HepG2 (cell line): ENCODE measurements around the gene PDIA4. TPM values are rescaled to one million over a fixed set of nuclear protein-coding genes. Genes with fewer than 3 reads are reported as not detected.

Experiments used
- ATAC-seq: fragments of 200-7000 bp; cut with Tn5 transposase; 3 replicates; pipeline ENCODE4 v1.9.1; 2020; ENCODE audit warnings: mild to moderate bottlenecking, moderate library complexity
- BruUV-seq: library from RNA; stranded (reverse); fragments of 400-500 nt; replicated peaks from 2 replicates; lab custom pipeline; 2021; lab: Mats Ljungman, UMichigan
- CTCF ChIA-PET: fragments of 300-600 bp; formaldehyde crosslinking; extraction: SDS; loops from one replicate; lab custom pipeline; 2021; ENCODE audit warnings: low total read pairs, inconsistent platforms, low intra/inter-chr PET ratio; lab: Yijun Ruan, JAX
- POLR2A ChIA-PET: fragments of 350-600 bp; sonication (Branson Sonifier 250); formaldehyde crosslinking; loops from one replicate; lab custom pipeline; 2020; ENCODE audit warnings: antibody characterized with exemption, inconsistent platforms; lab: Yijun Ruan, JAX
- DNase-seq: peaks from one replicate; pipeline ENCODE4 v3.0.0-alpha.2; 2015; ENCODE audit warnings: low spot score
- FAIRE-seq: peaks from 3 replicates; lab custom pipeline; 2011; peaks lifted over from hg19 to GRCh38; lab: Jason Lieb, UNC
- H2AFZ ChIP-seq: one replicate; pipeline ENCODE4 v1.6.1; 2011; ENCODE audit warnings: low read length, inconsistent platforms
- H3K27ac ChIP-seq: fragments of 300-600 bp; 3 replicates; pipeline ENCODE4 v1.8.0; 2011; ENCODE audit warnings: mixed run types, mild to moderate bottlenecking, mixed read lengths, low read length, inconsistent platforms; ENCODE audit not compliant: insufficient read depth; ENCODE audit errors: extremely low read length
- H3K27me3 ChIP-seq, 2 experiments: fragments of 200-600 bp in 1 of 2; 2 replicates in 1 of 2; 3 replicates in 1 of 2; pipeline versions ENCODE4 v1.6.0 to v1.8.0; 2011; ENCODE audit warnings: low read length in 2 of 2, mild to moderate bottlenecking in 2 of 2, moderate library complexity in 2 of 2, inconsistent platforms in 1 of 2; ENCODE audit not compliant: insufficient read depth in 2 of 2, control insufficient read depth in 1 of 2
- H3K36me3 ChIP-seq, 2 experiments: fragments of 200-600 bp in 1 of 2; replicated peaks in 1 of 2; 2 replicates in 1 of 2; 3 replicates in 1 of 2; pipeline versions ENCODE4 v1.5.1 to v1.8.0; 2011; ENCODE audit warnings: low read length in 2 of 2, inconsistent platforms in 1 of 2; ENCODE audit not compliant: insufficient read depth in 2 of 2, control insufficient read depth in 1 of 2
- H3K4me1 ChIP-seq: 2 replicates; pipeline ENCODE4 v1.5.1; 2012; ENCODE audit warnings: low read length, inconsistent platforms; ENCODE audit not compliant: insufficient read depth
- H3K4me2 ChIP-seq: 2 replicates; pipeline ENCODE4 v1.6.0; 2011; ENCODE audit warnings: low read depth, low read length, inconsistent platforms
- H3K4me3 ChIP-seq, 3 experiments: fragments of 200-600 bp in 1 of 3; sonication (generic), shearing (Covaris generic) in 1 of 3; replicated peaks in 1 of 3; 2 replicates each; pipeline ENCODE4 v1.5.1; 2011 to 2016; ENCODE audit warnings: low read length in 3 of 3, inconsistent platforms in 2 of 3, low read depth in 2 of 3, mild to moderate bottlenecking in 2 of 3, control low read depth in 1 of 3, mixed read lengths in 1 of 3; ENCODE audit not compliant: insufficient read depth in 1 of 3
- H3K79me2 ChIP-seq: one replicate; pipeline ENCODE4 v1.6.1; 2011; ENCODE audit warnings: low read length, inconsistent platforms; ENCODE audit not compliant: insufficient read depth
- H3K9ac ChIP-seq: 2 replicates; pipeline ENCODE4 v1.6.0; 2011; ENCODE audit warnings: mild to moderate bottlenecking, low read depth, low read length, inconsistent platforms; ENCODE audit not compliant: insufficient read depth
- H3K9me3 ChIP-seq: 2 replicates; pipeline ENCODE4 v1.5.1; 2012; ENCODE audit warnings: mild to moderate bottlenecking, low read length
- H4K20me1 ChIP-seq: 2 replicates; pipeline ENCODE4 v1.6.0; 2011; ENCODE audit warnings: inconsistent platforms, mild to moderate bottlenecking, low read length, moderate library complexity; ENCODE audit not compliant: insufficient read depth
- AKAP8 ChIP-seq: sonication (generic); formaldehyde crosslinking; IDR thresholded peaks from 2 replicates; pipeline ENCODE4 v1.5.1; 2020; ENCODE audit warnings: mild to moderate bottlenecking, missing genetic modification reagents
- GATA4 ChIP-seq: sonication (generic); IDR thresholded peaks from 2 replicates; pipeline ENCODE4 v1.6.1; 2016; ENCODE audit warnings: antibody characterized with exemption, low read depth, borderline replicate concordance
- IRX3 ChIP-seq: sonication (generic); formaldehyde crosslinking; IDR thresholded peaks from 2 replicates; pipeline ENCODE4 v1.8.1; 2023; ENCODE audit warnings: mild to moderate bottlenecking, low read depth, missing genetic modification reagents, borderline replicate concordance
- KAT8 ChIP-seq: IDR thresholded peaks from 2 replicates; pipeline ENCODE4 v1.6.1; 2016; ENCODE audit warnings: missing genetic modification reagents, missing compliant biosample characterization
- KLF12 ChIP-seq: sonication (generic); formaldehyde crosslinking; IDR thresholded peaks from 2 replicates; pipeline ENCODE4 v1.4.0; 2020; ENCODE audit warnings: missing genetic modification reagents, borderline replicate concordance
- NR3C1 ChIP-seq: sonication (generic); formaldehyde crosslinking; IDR thresholded peaks from 2 replicates; pipeline ENCODE4 v1.4.0; 2020; ENCODE audit warnings: missing genetic modification reagents
- SAP130 ChIP-seq: IDR thresholded peaks from 2 replicates; pipeline ENCODE4 v1.6.1; 2016; ENCODE audit warnings: low read depth
- SCMH1 ChIP-seq: sonication (generic); formaldehyde crosslinking; IDR thresholded peaks from 2 replicates; pipeline ENCODE4 v1.9.0; 2021; ENCODE audit warnings: missing genetic modification reagents, mild to moderate bottlenecking, borderline replicate concordance
- ZNF225 ChIP-seq: sonication (generic); formaldehyde crosslinking; IDR thresholded peaks from 2 replicates; pipeline ENCODE4 v1.4.0; 2020; ENCODE audit warnings: mild to moderate bottlenecking, missing genetic modification reagents
- ZNF292 ChIP-seq: sonication (generic); formaldehyde crosslinking; IDR thresholded peaks from 2 replicates; pipeline ENCODE4 v1.8.1; 2022; ENCODE audit warnings: mild to moderate bottlenecking, low read depth, missing genetic modification reagents, borderline replicate concordance
- WGBS: methylation state at CpG from one replicate; pipeline ENCODE4 v1.1.6; 2017; ENCODE audit warnings: low lambda C conversion rate; 5-methylcytosine and 5-hydroxymethylcytosine counted together
- in situ Hi-C: cut with HindIII; loops from 2 replicates; pipeline ENCODE4 v1.10.0; 2017; ENCODE audit warnings: low pct_unique_long_range_greater_than_20kb; ENCODE audit not compliant: extremely low pct_ligation_motif_present
- intact Hi-C: fragments of 100-400 bp; cut with micrococcal nuclease; formaldehyde crosslinking; loops from one replicate; pipeline ENCODE4 v1.10.0; 2022; ENCODE audit not compliant: unreplicated experiment
- polyA plus RNA-seq, 8 experiments: library from polyadenylated mRNA; depleted of rRNA in 3 of 8; stranded (reverse) in 7 of 8; unstranded in 1 of 8; fragments of >200 nt; fragmentation: Illumina TruSeq in 4 of 8; extraction: Trizol in 4 of 8; gene quantifications; 2 replicates each; pipeline versions ENCODE4 v1.2.1 to v1.2.3, GENCODE V29; 2011 to 2016; ENCODE audit warnings: low read depth in 4 of 8, missing spikeins in 1 of 8, mixed read lengths in 1 of 8; ENCODE audit not compliant: insufficient read depth in 1 of 8
- total RNA-seq, 5 experiments: library from RNA; depleted of rRNA; stranded (reverse); fragments of >200 nt; fragmentation: Illumina TruSeq; extraction: Trizol; gene quantifications; 2 replicates each; pipeline ENCODE4 v1.2.3, GENCODE V29; 2016; ENCODE audit warnings: low read depth in 1 of 5
- TF ChIP-seq, protein P1 (sequence below), 2 experiments: sonication (generic) in 1 of 2; formaldehyde crosslinking in 1 of 2; IDR thresholded peaks; 2 replicates each; pipeline versions ENCODE4 v1.6.1 to v1.9.0; 2014 to 2022; ENCODE audit warnings: antibody characterized with exemption in 1 of 2, borderline replicate concordance in 1 of 2, inconsistent platforms in 1 of 2, low read depth in 1 of 2, missing genetic modification reagents in 1 of 2
- TF ChIP-seq, protein P2 (sequence below): sonication (generic); formaldehyde crosslinking; conservative IDR thresholded peaks from 2 replicates; pipeline ENCODE4 v1.5.0; 2020; ENCODE audit warnings: missing genetic modification reagents

Gene PDIA4
- total and polyA plus RNA-seq, 2 of the 13 experiments (the other 11 are each of a cell fraction or from before 2014, with no cell fraction given), result 278 to 402 TPM

DNA sequence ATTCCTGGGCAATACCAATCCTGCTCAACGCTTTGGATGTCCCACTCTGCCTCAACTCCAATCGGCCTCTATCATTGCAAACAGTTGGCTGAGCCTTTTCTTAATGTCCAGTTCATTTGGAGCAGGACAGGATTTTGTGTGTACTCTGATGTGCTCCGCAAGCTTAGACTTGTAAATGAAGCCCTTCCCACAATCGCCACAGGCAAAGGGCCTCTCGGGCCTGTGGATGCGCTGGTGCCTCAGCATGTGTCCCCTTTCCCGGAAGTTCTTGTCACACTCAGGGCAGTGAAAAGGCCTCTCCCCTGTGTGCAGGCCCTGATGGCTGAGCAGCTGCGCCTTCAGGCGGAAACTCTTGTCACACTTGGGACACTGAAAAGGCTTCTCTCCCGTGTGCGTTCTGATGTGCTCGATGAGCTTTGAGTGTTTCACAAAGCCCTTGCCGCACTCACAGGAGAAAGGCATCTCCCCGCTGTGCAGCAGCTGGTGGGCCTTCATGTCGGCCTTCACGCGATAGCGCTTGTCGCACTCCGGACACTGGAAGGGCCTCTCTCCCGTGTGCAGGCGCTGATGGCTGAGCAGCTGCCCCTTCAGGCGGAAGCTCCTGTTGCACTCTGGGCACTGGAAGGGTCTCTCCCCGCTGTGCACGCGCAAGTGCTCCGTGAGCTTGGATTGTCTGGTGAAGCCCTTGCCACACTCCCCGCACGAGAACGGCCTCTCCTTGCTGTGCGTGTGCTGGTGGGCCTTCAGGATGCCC is 42.2 kb upstream of the PDIA4 start (continued):
- TF ChIP-seq, protein P1, sequence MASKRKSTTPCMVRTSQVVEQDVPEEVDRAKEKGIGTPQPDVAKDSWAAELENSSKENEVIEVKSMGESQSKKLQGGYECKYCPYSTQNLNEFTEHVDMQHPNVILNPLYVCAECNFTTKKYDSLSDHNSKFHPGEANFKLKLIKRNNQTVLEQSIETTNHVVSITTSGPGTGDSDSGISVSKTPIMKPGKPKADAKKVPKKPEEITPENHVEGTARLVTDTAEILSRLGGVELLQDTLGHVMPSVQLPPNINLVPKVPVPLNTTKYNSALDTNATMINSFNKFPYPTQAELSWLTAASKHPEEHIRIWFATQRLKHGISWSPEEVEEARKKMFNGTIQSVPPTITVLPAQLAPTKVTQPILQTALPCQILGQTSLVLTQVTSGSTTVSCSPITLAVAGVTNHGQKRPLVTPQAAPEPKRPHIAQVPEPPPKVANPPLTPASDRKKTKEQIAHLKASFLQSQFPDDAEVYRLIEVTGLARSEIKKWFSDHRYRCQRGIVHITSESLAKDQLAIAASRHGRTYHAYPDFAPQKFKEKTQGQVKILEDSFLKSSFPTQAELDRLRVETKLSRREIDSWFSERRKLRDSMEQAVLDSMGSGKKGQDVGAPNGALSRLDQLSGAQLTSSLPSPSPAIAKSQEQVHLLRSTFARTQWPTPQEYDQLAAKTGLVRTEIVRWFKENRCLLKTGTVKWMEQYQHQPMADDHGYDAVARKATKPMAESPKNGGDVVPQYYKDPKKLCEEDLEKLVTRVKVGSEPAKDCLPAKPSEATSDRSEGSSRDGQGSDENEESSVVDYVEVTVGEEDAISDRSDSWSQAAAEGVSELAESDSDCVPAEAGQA (IDR thresholded peaks at IDR 0.05; ENCODE audit: low read depth), result no peak
- TF ChIP-seq, protein P1 (CRISPR knock-in tag; IDR thresholded peaks at IDR 0.05; ENCODE audit: borderline replicate concordance), result no peak
- no peak for TF ChIP-seq KLF12 (CRISPR knock-in tag)

DNA sequence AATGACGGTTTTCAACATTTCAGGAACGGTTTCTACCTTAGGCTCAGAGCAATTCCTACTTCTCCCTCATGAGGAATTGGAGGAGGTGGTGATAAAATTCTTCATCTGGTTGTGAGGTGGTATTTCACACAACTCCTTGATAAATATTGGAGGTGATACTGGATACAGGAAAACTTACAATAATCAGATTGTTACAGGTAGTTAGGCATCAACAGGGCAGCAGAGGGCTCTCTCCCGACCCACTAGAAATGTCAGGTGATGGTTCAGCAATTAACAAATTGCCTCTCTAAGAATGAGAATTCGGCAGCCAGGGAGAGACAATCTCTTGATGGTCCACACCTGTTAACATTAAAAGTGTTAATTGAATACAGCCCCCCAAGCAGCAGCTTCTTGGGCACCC is 39.6 kb upstream of the PDIA4 start:
- no peak overlapping the region for H3K9ac ChIP-seq
- H3K27me3 ChIP-seq, result no peaks in the 10 kb centered on the region
- in situ Hi-C loops, result no loop called here
- FAIRE-seq (no peak), DNase-seq (no peak), ATAC-seq (no peak)
- ChIA-PET CTCF (no interaction called here), POLR2A (no interaction called here)
- H3K4me1 ChIP-seq, result peaks cover 7% of the 10 kb centered on the region; the same call in 1 of the 2 replicates
- TF ChIP-seq KAT8 (CRISPR knock-in tag), result no peak
- no peak for TF ChIP-seq NR3C1 (CRISPR knock-in tag)
- no peak for TF ChIP-seq ZNF225 (CRISPR knock-in tag)
- TF ChIP-seq AKAP8 (CRISPR knock-in tag), result no peak
- no peak for TF ChIP-seq SCMH1 (CRISPR knock-in tag)
- TF ChIP-seq, protein P2, sequence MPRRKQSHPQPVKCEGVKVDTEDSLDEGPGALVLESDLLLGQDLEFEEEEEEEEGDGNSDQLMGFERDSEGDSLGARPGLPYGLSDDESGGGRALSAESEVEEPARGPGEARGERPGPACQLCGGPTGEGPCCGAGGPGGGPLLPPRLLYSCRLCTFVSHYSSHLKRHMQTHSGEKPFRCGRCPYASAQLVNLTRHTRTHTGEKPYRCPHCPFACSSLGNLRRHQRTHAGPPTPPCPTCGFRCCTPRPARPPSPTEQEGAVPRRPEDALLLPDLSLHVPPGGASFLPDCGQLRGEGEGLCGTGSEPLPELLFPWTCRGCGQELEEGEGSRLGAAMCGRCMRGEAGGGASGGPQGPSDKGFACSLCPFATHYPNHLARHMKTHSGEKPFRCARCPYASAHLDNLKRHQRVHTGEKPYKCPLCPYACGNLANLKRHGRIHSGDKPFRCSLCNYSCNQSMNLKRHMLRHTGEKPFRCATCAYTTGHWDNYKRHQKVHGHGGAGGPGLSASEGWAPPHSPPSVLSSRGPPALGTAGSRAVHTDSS, result no peak
- no peak for TF ChIP-seq ZNF292 (CRISPR knock-in tag)
- TF ChIP-seq IRX3 (CRISPR knock-in tag), result no peak
- TF ChIP-seq GATA4, result no peak
- TF ChIP-seq SAP130 (CRISPR knock-in tag), result no peak
- H3K27ac ChIP-seq, result no peak overlapping the region
- intact Hi-C loops, result loop anchor here (1.0 to 5.0 kb wide), 2 partner anchors 24 to 81 kb away; no protein-coding TSS in a partner anchor
- peaks cover 11 to 23% of the 10 kb centered on the region in 2 experiments; a peak in 4 of 5 replicates for H3K36me3 ChIP-seq
- no peak overlapping the region for H2AFZ ChIP-seq
- no TSS peak for BruUV-seq
- H3K4me3 ChIP-seq, result no peak overlapping the region
- no peak overlapping the region for H3K4me2 ChIP-seq
- H3K9me3 ChIP-seq, result no peaks in the 10 kb centered on the region
- H3K79me2 ChIP-seq, result no peaks in the 10 kb centered on the region
- 95% methylated on average over 4 of the region's 4 CpGs for WGBS
- H4K20me1 ChIP-seq, result no peaks in the 10 kb centered on the region
